ENCODE data around the gene LY9.

DNA sequence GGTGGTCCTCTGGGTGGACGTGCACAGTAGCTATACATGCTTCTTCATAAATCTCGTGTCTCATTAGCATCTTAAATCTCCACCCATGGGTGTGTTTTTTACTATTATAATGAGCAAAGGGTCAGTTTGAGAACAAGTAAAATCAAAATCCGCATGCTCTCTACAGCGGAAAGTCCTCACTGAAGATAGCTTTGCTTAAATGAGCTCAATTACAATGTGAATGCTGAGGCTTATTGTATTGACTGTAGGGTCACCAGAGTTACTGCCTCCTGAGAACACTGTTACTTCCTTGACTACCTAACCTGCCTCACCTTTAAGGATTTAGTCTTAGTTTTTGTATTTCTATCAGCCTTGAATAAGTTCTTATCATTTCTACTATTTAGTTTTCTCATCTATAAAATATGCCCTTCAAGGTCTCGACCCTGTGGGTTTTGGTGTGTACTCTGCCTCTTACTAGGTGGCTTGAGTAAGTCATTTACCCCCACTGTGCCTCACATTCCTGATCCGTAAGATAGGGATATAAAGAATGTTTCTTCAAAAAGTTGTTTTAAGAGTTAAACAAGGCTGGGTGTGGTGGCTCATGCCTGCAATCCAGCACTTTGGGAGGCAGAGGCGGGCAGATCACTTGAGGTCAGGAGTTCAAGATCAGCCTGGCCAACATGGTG lies 49.0 kb upstream of the LY9 start:
- TF ChIP-seq, protein P1, sequence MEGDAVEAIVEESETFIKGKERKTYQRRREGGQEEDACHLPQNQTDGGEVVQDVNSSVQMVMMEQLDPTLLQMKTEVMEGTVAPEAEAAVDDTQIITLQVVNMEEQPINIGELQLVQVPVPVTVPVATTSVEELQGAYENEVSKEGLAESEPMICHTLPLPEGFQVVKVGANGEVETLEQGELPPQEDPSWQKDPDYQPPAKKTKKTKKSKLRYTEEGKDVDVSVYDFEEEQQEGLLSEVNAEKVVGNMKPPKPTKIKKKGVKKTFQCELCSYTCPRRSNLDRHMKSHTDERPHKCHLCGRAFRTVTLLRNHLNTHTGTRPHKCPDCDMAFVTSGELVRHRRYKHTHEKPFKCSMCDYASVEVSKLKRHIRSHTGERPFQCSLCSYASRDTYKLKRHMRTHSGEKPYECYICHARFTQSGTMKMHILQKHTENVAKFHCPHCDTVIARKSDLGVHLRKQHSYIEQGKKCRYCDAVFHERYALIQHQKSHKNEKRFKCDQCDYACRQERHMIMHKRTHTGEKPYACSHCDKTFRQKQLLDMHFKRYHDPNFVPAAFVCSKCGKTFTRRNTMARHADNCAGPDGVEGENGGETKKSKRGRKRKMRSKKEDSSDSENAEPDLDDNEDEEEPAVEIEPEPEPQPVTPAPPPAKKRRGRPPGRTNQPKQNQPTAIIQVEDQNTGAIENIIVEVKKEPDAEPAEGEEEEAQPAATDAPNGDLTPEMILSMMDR (IDR thresholded peaks at IDR 0.05): no peak
- TF ChIP-seq POLR2A (IDR thresholded peaks at IDR 0.05): no peak

All from ovary (tissue), 3 donors.